Natural killer cell treated with Interleukin-12 subunit alpha and Interleukin-12 subunit beta and Interleukin-15 and Interleukin-18, amount 100 ng/mL, for 72 hours (primary cell): ENCODE measurements around the gene TMEM50B. TPM values are rescaled to one million over a fixed set of nuclear protein-coding genes. Genes with fewer than 3 reads are reported as not detected.

ENCODE experiments used
- ATAC-seq, 2 donors: fragments of 150-1000 bp; cut with Tn5 transposase in 1 of 2; sonication (Bioruptor Pico), chemical (Tn5 transposase) in 1 of 2; 2 replicates each; pipeline ENCODE4 v1.10.0; 2021
- DNase-seq: peaks from one replicate; pipeline ENCODE4 v3.0.0; 2022; ENCODE audit warnings: low spot score
- H3K27ac Mint-ChIP-seq, 2 donors: 1 replicate in 1 of 2; 2 replicates in 1 of 2; pipeline ENCODE4 v1.8.0; 2022; ENCODE audit warnings: mixed read lengths in 2 of 2, mild to moderate bottlenecking in 1 of 2, moderate library complexity in 1 of 2
- H3K27me3 Mint-ChIP-seq, 2 donors: 1 replicate in 1 of 2; 2 replicates in 1 of 2; pipeline ENCODE4 v1.8.0; 2022; ENCODE audit warnings: mixed read lengths in 2 of 2
- H3K36me3 Mint-ChIP-seq: one replicate; pipeline ENCODE4 v1.8.0; 2022; ENCODE audit warnings: mixed read lengths
- H3K4me1 Mint-ChIP-seq, 2 donors: 1 replicate in 1 of 2; 2 replicates in 1 of 2; pipeline ENCODE4 v1.8.0; 2022; ENCODE audit warnings: low read depth in 2 of 2, mixed read lengths in 2 of 2, mild to moderate bottlenecking in 1 of 2
- H3K4me3 Mint-ChIP-seq: one replicate; pipeline ENCODE4 v1.8.0; 2022; ENCODE audit warnings: mixed read lengths
- H3K9me3 Mint-ChIP-seq: 2 replicates; pipeline ENCODE4 v1.8.0; 2022; ENCODE audit warnings: mixed read lengths
- total RNA-seq, 2 donors: library from RNA; stranded (reverse); gene quantifications; one replicate each; pipeline ENCODE4 v1.2.3, GENCODE V29; 2022

Gene TMEM50B
- total RNA-seq, 2 donors from 2014 or later = 19.5 to 24.7 TPM

- DNase-seq = no peak
- peak in 1 of 2 donors; percentile 55 for ATAC-seq
- Mint-ChIP-seq H3K4me3 (no peak overlapping the region), H3K27me3 (peaks cover 46 to 57% of the 10 kb centered on the region in 2 donors), H3K4me1 (peaks cover 7 to 10% of the 10 kb centered on the region in 2 donors), H3K27ac (no peak overlapping the region), H3K9me3 (no peaks in the 10 kb centered on the region), H3K36me3 (no peaks in the 10 kb centered on the region)
Observed at GRCh38 chr21:33406493-33406892, 73.3 kb downstream of the TMEM50B start.

GRCh38 chr21:33403786-33404585 lies 75.8 kb downstream of the TMEM50B start:
- H3K4me1 Mint-ChIP-seq = peaks cover 7 to 10% of the 10 kb centered on the region in 2 donors
- peaks cover 41 to 58% of the 10 kb centered on the region in 2 donors for H3K27me3 Mint-ChIP-seq
- H3K4me3 Mint-ChIP-seq = peak overlapping the region; percentile 60
- DNase-seq (no peak), ATAC-seq (peak in 1 of 2 donors; percentile 48)
- no peaks in the 10 kb centered on the region for H3K9me3 Mint-ChIP-seq
- H3K36me3 Mint-ChIP-seq = no peaks in the 10 kb centered on the region
- H3K27ac Mint-ChIP-seq = no peak overlapping the region

GRCh38 chr21:33403128-33403785 lies 76.5 kb downstream of the TMEM50B start, which contains the start of gene IFNGR2:
Gene IFNGR2, plus strand, starts transcription at chr21:33403413. Its CDS starts 131 bp downstream, at chr21:33403544.
- Mint-ChIP-seq H3K4me1 (peaks cover 7 to 10% of the 10 kb centered on the region in 2 donors), H3K27ac (no peak within 1 kb of the TSS), H3K36me3 (no peaks in the 10 kb centered on the region), H3K4me3 (peak within 1 kb of the TSS; percentile 60), H3K27me3 (peaks cover 42 to 58% of the 10 kb centered on the region in 2 donors), H3K9me3 (no peaks in the 10 kb centered on the region)
- DNase-seq (no peak), ATAC-seq (peak; percentile 31 to 45)

GRCh38 chr21:33402001-33402979 lies 77.5 kb downstream of the TMEM50B start:
- H3K4me1 Mint-ChIP-seq = peaks cover 7 to 10% of the 10 kb centered on the region in 2 donors
- peaks cover 48 to 60% of the 10 kb centered on the region in 2 donors for H3K27me3 Mint-ChIP-seq
- peak overlapping the region; percentile 39 for H3K4me3 Mint-ChIP-seq
- DNase-seq = no peak
- no peak overlapping the region for H3K27ac Mint-ChIP-seq
- no peaks in the 10 kb centered on the region for H3K36me3 Mint-ChIP-seq
- no peak for ATAC-seq
- H3K9me3 Mint-ChIP-seq = no peaks in the 10 kb centered on the region

- no peak for DNase-seq
- H3K4me3 Mint-ChIP-seq = no peak overlapping the region
- no peaks in the 10 kb centered on the region for H3K9me3 Mint-ChIP-seq
- H3K36me3 Mint-ChIP-seq = no peaks in the 10 kb centered on the region
- ATAC-seq = no peak
- peaks cover 3 to 10% of the 10 kb centered on the region in 2 donors for H3K4me1 Mint-ChIP-seq
- peaks cover 41 to 56% of the 10 kb centered on the region in 2 donors for H3K27me3 Mint-ChIP-seq
- H3K27ac Mint-ChIP-seq = no peak overlapping the region
Observed at GRCh38 chr21:33401630-33401992, 78.2 kb downstream of the TMEM50B start.

Other genes starting within 250 kb of the TMEM50B start
- gene IL10RB, start 213.6 kb downstream of the TMEM50B start, total RNA-seq = 10 to 100 TPM; 19.9 to 22.2 TPM
- 10 to 100 TPM; 16.0 to 16.6 TPM for gene IFNAR1, start 155.0 kb downstream of the TMEM50B start, total RNA-seq
- gene IFNGR2, start 76.6 kb downstream of the TMEM50B start, total RNA-seq = 1 to 10 TPM in 1 of 2 donors, not detected in 1; 1.6 TPM
- gene DNAJC28, start 11.7 kb upstream of the TMEM50B start, total RNA-seq = under 1 TPM; 0.52 to 0.86 TPM
- gene GART, start 62.1 kb upstream of the TMEM50B start, total RNA-seq = 100 to 1,000 TPM; 127 to 163 TPM
- 100 to 1,000 TPM; 307 to 362 TPM for gene SON, start 63.1 kb upstream of the TMEM50B start, total RNA-seq
- gene DONSON, start 108.7 kb upstream of the TMEM50B start, total RNA-seq = 10 to 100 TPM; 20.3 to 38.7 TPM
- 10 to 100 TPM; 28.0 to 31.7 TPM for gene CRYZL1, start 161.8 kb upstream of the TMEM50B start, total RNA-seq
- gene ITSN1, start 162.5 kb upstream of the TMEM50B start, total RNA-seq = 1 to 10 TPM; 4.0 to 8.1 TPM